HG03159 (cell line): ENCODE measurements around the gene TTC12.

Experiments
- ATAC-seq: cut with Tn5 transposase; IDR thresholded peaks from one replicate; pipeline ENCODE4 v1.9.1; 2021; ENCODE audit warnings: mild to moderate bottlenecking, moderate library complexity; ENCODE audit not compliant: unreplicated experiment

The TTC12 gene

GRCh38 chr11:113370634-113371033 is 56.3 kb downstream of the TTC12 start:
- ATAC-seq = no peak

- ATAC-seq = no peak
These were observed 57.9 kb downstream of the TTC12 start for GRCh38 chr11:113372309-113372708.

GRCh38 chr11:113373306-113373705 is 58.9 kb downstream of the TTC12 start:
- no peak for ATAC-seq

- no peak for ATAC-seq
These were observed 59.7 kb downstream of the TTC12 start for GRCh38 chr11:113373981-113374560.

GRCh38 chr11:113375402-113375801 is 61.0 kb downstream of the TTC12 start:
- no peak for ATAC-seq

- ATAC-seq = peak; percentile 78
These were observed 61.8 kb downstream of the TTC12 start for GRCh38 chr11:113376156-113376555.

- no peak for ATAC-seq
These were observed 63.5 kb downstream of the TTC12 start for GRCh38 chr11:113377681-113378412.

- no peak for ATAC-seq
These were observed 64.3 kb downstream of the TTC12 start for GRCh38 chr11:113378692-113379091.

GRCh38 chr11:113382121-113382520 is 67.7 kb downstream of the TTC12 start:
- no peak for ATAC-seq

GRCh38 chr11:113384551-113384950 is 70.2 kb downstream of the TTC12 start:
- ATAC-seq = no peak

GRCh38 chr11:113385749-113386148 is 71.4 kb downstream of the TTC12 start:
- ATAC-seq = no peak

GRCh38 chr11:113386866-113387265 is 72.5 kb downstream of the TTC12 start:
- ATAC-seq = no peak

- ATAC-seq = no peak
These were observed 73.3 kb downstream of the TTC12 start, which contains the start of gene ANKK1 for GRCh38 chr11:113387605-113388211. Gene ANKK1, plus strand, starts transcription at chr11:113387779. Its CDS starts 106 bp downstream, at chr11:113387885.

- no peak for ATAC-seq
These were observed 74.9 kb downstream of the TTC12 start for GRCh38 chr11:113389272-113389671.

GRCh38 chr11:113392236-113392921 is 78.0 kb downstream of the TTC12 start:
- no peak for ATAC-seq

GRCh38 chr11:113393501-113393985 is 79.2 kb downstream of the TTC12 start:
- ATAC-seq = no peak

GRCh38 chr11:113394919-113395318 is 80.5 kb downstream of the TTC12 start:
- no peak for ATAC-seq

- no peak for ATAC-seq
These were observed 81.5 kb downstream of the TTC12 start for GRCh38 chr11:113395782-113396336.

- no peak for ATAC-seq
These were observed 82.3 kb downstream of the TTC12 start for GRCh38 chr11:113396690-113397089.

- ATAC-seq = no peak
These were observed 82.8 kb downstream of the TTC12 start for GRCh38 chr11:113397212-113397611.

GRCh38 chr11:113397821-113398220 is 83.4 kb downstream of the TTC12 start:
- ATAC-seq = no peak
